ENCODE measurements around the gene MEA1.
"Not testable (repeated sequence)": the region's sequence is repeated elsewhere in the genome, so short reads cannot be mapped to it uniquely, and the experiment has no call there.

MEA1 gene

DNA sequence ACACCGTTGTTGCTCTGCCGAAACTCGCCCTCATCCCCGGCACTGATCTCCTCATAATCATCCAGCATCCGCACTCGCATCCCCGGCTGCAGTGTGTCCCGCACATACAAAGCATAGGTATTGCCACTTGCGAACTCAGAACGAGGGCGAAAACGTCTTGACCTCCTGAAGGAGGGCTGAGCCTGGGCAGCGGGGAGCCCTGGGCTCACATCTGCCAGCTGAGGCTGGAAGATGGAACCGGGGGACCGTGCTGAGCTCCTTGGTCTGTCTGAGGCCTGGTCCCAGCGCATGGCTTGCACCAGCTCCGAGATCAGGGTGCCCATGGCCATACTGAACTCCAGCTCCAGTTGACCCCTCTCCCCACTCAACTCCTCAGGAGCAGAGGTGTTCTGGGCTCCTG is 37.2 kb upstream of the MEA1 start:
- no peak overlapping the region for H3K4me3 ChIP-seq (ENCODE audit: low read length)

DNA sequence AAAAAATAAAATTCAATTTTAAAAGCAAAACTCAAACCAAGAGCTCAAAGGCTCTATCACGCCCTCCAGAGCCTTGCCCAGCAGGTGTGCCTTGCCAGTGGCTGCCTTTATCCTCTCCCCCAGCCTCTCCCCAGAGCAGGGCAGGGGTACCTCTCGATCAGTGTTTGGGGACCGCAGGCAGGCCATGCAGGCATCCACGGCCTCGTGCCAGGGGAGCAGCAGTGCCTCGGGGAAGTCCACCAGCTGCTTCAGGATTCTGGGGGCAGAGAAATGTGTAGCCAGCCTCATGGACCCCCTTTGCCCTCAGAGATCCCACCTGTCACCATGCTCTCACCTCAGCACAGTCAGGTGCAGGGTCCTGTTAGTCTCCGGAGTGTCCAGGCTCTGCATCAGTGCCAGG is 34.3 kb upstream of the MEA1 start:
- TF ChIP-seq, protein P1, sequence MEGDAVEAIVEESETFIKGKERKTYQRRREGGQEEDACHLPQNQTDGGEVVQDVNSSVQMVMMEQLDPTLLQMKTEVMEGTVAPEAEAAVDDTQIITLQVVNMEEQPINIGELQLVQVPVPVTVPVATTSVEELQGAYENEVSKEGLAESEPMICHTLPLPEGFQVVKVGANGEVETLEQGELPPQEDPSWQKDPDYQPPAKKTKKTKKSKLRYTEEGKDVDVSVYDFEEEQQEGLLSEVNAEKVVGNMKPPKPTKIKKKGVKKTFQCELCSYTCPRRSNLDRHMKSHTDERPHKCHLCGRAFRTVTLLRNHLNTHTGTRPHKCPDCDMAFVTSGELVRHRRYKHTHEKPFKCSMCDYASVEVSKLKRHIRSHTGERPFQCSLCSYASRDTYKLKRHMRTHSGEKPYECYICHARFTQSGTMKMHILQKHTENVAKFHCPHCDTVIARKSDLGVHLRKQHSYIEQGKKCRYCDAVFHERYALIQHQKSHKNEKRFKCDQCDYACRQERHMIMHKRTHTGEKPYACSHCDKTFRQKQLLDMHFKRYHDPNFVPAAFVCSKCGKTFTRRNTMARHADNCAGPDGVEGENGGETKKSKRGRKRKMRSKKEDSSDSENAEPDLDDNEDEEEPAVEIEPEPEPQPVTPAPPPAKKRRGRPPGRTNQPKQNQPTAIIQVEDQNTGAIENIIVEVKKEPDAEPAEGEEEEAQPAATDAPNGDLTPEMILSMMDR (conservative IDR thresholded peaks at IDR 0.05; ENCODE audit: low read length): no peak

More for the DNA sequence above, 37.2 kb upstream of the MEA1 start:
- no peak for DNase-seq (ENCODE audit: low read depth)
- TF ChIP-seq, protein P1 (conservative IDR thresholded peaks at IDR 0.05; ENCODE audit: low read length): no peak

GRCh38 chr6:43045371-43045930 is 31.7 kb upstream of the MEA1 start:
- DNase-seq (ENCODE audit: low read depth): no peak
- no peak overlapping the region for H3K4me3 ChIP-seq (ENCODE audit: low read length)

More for the DNA sequence above, 34.3 kb upstream of the MEA1 start:
- H3K4me3 ChIP-seq (ENCODE audit: low read length): no peak overlapping the region
- DNase-seq (ENCODE audit: low read depth): no peak

DNA sequence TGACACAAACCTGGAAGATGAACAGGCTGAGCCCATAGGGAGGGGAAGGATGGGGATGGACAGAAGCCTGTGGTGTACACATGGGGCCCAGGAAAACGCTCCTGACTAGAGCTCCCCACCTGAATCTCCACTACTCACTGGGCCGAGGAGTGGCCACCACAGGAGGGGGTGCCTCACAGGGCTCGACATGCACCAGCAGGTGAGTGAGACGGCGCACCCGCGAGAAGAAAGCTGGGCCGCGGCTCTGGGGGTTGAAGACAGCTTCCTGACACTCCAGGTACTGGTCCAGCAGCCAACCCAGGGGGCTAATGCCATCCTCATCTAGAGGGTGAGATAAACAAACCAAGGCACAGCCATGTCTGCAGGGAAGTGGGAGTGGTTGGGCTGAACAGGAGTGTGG is 29.6 kb upstream of the MEA1 start:
- DNase-seq (ENCODE audit: low read depth): no peak
- TF ChIP-seq, protein P1 (conservative IDR thresholded peaks at IDR 0.05; ENCODE audit: low read length): no peak
- no peak overlapping the region for H3K4me3 ChIP-seq (ENCODE audit: low read length)

More at GRCh38 chr6:43045371-43045930, 31.7 kb upstream of the MEA1 start:
- TF ChIP-seq, protein P1 (conservative IDR thresholded peaks at IDR 0.05; ENCODE audit: low read length): no peak

GRCh38 chr6:43041475-43041874 is 27.7 kb upstream of the MEA1 start:
- not testable (repeated sequence) for DNase-seq (ENCODE audit: low read depth); H3K4me3 ChIP-seq (ENCODE audit: low read length)

- no peak for DNase-seq (ENCODE audit: low read depth)
- H3K4me3 ChIP-seq (ENCODE audit: low read length): no peak overlapping the region
- TF ChIP-seq, protein P1 (conservative IDR thresholded peaks at IDR 0.05; ENCODE audit: low read length): no peak
Observed at GRCh38 chr6:43040542-43041257, 27.0 kb upstream of the MEA1 start.

GRCh38 chr6:43038727-43039126 is 25.0 kb upstream of the MEA1 start:
- H3K4me3 ChIP-seq (ENCODE audit: low read length): no peak overlapping the region
- TF ChIP-seq, protein P1 (conservative IDR thresholded peaks at IDR 0.05; ENCODE audit: low read length): no peak
- no peak for DNase-seq (ENCODE audit: low read depth)

Measured in AG10803 (cell line).